ENCODE measurements around the gene B3GNT3.

DNA sequence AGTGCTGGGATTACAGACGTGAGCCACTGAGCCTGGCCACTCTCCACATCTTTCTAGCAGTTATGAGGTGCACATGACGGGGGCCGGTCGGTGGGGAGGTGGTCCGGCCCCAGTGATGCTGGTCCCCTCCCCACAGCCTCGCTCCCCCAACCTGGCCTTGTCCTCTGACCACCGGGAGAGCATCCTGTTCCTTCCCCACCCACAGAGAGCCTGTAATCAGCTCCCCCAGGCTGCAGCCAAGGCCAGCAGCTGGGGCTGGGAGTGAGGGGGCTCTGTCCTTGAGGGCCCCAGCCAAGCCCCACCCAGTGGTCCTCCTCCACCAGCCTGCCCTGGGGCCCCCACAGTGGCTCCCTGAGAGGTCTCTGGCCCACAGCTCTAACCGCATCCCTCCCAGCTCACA, 29.4 kb downstream of the B3GNT3 start:
- TF ChIP-seq, protein P1, sequence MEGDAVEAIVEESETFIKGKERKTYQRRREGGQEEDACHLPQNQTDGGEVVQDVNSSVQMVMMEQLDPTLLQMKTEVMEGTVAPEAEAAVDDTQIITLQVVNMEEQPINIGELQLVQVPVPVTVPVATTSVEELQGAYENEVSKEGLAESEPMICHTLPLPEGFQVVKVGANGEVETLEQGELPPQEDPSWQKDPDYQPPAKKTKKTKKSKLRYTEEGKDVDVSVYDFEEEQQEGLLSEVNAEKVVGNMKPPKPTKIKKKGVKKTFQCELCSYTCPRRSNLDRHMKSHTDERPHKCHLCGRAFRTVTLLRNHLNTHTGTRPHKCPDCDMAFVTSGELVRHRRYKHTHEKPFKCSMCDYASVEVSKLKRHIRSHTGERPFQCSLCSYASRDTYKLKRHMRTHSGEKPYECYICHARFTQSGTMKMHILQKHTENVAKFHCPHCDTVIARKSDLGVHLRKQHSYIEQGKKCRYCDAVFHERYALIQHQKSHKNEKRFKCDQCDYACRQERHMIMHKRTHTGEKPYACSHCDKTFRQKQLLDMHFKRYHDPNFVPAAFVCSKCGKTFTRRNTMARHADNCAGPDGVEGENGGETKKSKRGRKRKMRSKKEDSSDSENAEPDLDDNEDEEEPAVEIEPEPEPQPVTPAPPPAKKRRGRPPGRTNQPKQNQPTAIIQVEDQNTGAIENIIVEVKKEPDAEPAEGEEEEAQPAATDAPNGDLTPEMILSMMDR (IDR thresholded peaks at IDR 0.05), result no peak
- no peak for TF ChIP-seq EP300 (IDR thresholded peaks at IDR 0.05)

Measured in ovary (tissue), 3 donors.